Measurements from ENCODE around the gene TMCC3.
"Not testable (repeated sequence)": the region's sequence is repeated elsewhere in the genome, so short reads cannot be mapped to it uniquely, and the experiment has no call there.

TMCC3 gene

DNA sequence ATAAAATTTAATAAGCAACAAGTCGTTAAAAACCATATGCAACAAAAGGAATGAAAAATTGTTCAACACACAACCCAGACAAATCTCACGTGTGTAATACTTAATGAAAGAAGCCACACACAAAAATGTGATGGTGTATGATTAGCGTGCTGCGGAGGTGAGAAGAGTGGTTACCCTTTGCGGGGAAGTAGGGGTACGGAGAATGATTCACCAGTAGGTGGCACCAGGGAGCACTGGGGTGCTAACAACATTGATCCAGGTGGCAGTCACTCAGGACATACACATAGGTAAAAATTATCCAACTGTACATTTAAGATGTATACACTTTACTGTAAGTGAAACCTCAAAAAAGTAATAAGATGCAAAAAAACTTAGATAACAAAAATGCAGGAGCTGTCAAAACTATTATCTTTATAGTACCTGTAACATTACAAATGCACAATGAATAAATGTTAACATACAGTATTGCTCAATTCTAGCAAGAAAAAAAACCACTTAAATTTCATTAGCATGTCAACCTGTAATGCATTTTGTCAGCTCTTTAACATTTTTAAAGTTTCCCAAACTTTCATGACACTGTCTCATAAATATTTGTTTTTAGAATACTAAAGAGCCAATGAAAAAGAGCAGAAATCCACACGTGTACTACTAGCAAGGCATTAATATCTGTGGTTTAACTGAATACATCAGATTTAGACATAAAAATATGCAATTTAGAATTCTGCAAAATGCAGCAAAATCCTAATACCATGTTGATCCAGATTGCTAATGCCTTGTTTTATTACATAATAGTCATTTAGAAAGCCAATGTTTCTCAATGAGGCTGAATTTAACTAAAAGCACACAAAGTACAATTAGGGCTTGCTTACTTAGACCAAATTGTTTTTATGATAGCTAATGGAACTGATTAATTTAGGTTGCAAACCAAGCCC lies 46.7 kb downstream of the TMCC3 start:
- no peak for DNase-seq (ENCODE audit: low read depth, low spot score)

GRCh38 chr12:94602024-94602423 lies 48.3 kb downstream of the TMCC3 start:
- no peak for DNase-seq (ENCODE audit: low read depth, low spot score)

- DNase-seq (ENCODE audit: low read depth, low spot score): not testable (repeated sequence)
These were observed 49.0 kb downstream of the TMCC3 start for GRCh38 chr12:94601307-94601706.

DNA sequence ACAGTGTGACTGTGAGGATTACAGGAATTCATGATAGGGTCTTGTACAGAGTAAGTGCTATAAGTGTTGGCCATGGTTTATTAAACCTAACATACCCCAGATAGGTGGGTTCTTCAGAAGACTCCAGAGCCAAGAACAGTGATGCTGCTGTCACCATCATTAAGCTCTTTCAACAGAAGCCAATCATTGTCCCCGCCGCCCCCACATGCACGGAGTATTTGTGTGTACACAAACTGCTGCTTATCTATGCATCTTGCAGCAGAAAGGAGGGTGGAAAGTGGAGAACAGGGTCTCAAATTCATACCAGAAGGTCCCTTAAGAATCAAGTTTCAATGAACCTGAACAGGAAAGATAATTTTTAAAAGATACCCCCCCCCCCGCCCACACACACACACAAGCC lies 51.2 kb downstream of the TMCC3 start:
- DNase-seq (ENCODE audit: low read depth, low spot score): no peak

- DNase-seq (ENCODE audit: low read depth, low spot score): no peak
These were observed 53.1 kb downstream of the TMCC3 start for GRCh38 chr12:94597268-94597667.

GRCh38 chr12:94596596-94596995 lies 53.8 kb downstream of the TMCC3 start:
- no peak for DNase-seq (ENCODE audit: low read depth, low spot score)

DNA sequence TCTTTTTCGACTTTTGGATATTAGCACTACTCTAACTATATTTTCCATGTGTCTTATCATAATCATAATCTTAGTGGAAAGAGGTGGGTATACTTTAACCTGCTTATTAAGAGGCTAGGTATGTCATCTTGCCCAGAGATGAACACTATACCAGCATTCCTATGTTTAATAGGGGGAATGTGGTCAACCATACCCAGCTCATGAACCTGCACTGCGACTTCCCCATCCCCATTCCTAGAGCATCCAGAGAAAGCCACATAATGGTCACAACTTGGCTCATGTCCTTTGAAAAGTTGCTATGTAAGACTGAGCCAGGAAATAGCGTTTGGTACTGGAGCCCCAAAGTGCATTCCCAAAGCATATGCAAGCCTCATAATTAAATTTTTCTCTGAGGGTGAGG lies 55.2 kb downstream of the TMCC3 start:
- peak; percentile 58 for DNase-seq (ENCODE audit: low read depth, low spot score)

- DNase-seq (ENCODE audit: low read depth, low spot score): no peak
These were observed 55.9 kb downstream of the TMCC3 start for GRCh38 chr12:94594443-94594825.

DNA sequence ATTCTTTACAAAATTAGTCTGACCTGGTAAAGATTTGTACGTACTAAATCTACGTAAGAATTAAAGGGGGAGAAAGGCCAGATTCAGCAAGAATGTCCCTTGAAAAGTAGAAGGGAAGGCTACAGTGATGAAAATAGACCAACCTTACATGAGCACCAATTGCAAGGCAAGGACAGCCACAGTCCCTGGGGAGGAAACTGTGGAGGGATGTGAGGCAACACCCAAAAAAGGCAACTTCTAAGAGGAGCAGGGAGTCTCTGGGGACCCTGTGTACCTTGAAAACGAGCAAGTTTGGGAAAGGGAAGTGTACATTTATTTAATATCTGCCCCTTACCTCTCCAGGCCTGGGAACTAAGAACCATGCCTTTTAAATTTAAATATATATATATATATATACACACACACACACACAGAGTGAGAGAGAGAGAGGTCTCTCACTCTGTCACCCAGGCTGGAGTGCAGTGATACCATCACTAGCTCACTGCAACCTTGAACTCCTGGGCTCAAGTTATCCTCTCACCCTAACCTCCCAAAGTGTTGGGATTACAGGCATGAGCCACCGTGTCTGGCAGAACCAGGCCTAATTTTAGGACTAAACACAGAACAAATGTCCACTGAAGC lies 56.4 kb downstream of the TMCC3 start:
- no peak for DNase-seq (ENCODE audit: low read depth, low spot score)

GRCh38 chr12:94592723-94593122 lies 57.6 kb downstream of the TMCC3 start:
- not testable (repeated sequence) for DNase-seq (ENCODE audit: low read depth, low spot score)

GRCh38 chr12:94592080-94592479 lies 58.3 kb downstream of the TMCC3 start:
- no peak for DNase-seq (ENCODE audit: low read depth, low spot score)

GRCh38 chr12:94590428-94590827 lies 59.9 kb downstream of the TMCC3 start:
- no peak for DNase-seq (ENCODE audit: low read depth, low spot score)

- DNase-seq (ENCODE audit: low read depth, low spot score): no peak
These were observed 60.8 kb downstream of the TMCC3 start for GRCh38 chr12:94589591-94590001.

- DNase-seq (ENCODE audit: low read depth, low spot score): no peak
These were observed 62.0 kb downstream of the TMCC3 start for GRCh38 chr12:94588346-94588745.

DNA sequence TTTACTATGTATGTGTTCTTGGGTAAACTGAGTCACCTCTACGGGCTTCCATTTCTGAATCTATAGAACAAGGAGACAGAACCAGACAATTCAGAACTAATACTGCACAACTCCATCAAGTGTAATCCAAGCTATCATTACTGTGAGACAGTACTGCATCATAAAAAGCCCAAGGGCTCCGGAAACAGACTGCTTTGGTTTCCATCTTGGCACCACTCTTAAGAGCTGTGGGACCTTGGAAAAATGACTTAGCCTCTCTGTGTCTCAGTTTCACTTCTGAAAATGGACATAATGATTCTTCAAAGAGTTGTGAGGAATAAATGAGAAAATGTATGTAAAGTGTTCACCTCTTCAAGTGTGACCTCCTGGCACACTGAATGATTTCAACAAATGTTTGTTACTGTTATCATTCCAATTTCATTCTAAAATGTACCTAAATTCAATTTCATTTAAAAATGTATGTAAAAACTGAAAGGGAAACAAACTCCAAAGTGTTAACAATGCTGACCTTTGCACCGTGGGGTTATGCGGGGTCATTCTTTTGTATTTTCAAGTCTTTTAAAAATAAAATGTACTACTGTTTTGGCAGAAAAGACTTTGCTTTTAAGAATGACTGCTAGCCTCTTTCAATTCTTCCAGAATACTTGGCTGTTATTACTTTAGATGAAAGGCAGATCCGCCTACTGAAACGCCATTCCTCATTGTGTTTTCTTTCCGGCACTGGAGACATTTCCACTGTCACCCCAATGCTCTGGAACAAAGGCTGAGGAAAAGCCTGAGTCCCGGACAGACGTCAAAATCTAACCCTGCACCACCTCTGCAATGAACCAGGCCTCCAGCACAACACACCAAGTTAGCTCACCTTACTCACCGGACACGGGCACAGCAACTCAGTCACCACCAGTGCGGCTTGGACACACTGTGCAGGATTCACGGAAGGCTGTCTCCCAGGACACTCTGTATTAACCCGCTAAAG lies 62.8 kb downstream of the TMCC3 start:
- no peak for DNase-seq (ENCODE audit: low read depth, low spot score)

- no peak for DNase-seq (ENCODE audit: low read depth, low spot score)
These were observed 63.6 kb downstream of the TMCC3 start for GRCh38 chr12:94586589-94587259.

DNA sequence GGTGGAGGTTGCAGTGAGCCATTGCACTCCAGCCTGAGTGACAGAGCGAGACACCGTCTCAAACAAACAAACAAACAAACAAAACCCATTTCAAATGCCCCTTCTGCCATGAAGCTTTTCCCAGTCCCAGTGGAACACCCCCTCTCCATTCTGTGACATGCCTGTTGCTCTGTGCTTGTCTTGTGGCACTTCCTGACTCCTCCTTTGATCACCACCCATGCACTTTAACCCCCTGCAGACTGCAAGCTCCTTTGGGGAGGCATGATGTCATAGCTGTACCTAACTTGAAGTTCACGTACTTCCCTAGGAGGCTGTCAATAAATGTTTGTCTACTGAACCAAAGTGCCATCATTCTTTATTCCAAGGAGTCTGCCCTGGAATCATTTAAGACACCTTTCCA lies 64.7 kb downstream of the TMCC3 start:
- DNase-seq (ENCODE audit: low read depth, low spot score): no peak

DNA sequence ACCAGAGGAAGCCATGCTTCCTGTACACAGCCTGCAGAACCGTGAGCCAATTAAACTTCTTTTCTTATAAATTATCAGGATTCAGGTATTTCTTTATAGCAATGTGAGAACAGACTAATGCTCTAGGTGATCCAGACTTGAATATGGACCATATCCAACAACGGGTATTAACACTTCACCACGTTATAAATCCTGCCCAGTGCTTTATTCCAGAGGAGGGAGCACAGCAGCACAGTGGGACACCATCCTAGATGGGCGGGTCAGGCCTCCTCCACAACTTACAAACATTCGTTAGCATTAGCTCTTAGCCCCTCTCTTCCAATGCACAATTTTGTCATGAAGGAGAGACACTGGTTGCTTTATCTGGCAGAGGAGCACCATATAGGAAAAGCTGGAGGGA lies 66.0 kb downstream of the TMCC3 start:
- no peak for DNase-seq (ENCODE audit: low read depth, low spot score)

GRCh38 chr12:94582591-94582990 lies 67.8 kb downstream of the TMCC3 start:
- no peak for DNase-seq (ENCODE audit: low read depth, low spot score)

DNA sequence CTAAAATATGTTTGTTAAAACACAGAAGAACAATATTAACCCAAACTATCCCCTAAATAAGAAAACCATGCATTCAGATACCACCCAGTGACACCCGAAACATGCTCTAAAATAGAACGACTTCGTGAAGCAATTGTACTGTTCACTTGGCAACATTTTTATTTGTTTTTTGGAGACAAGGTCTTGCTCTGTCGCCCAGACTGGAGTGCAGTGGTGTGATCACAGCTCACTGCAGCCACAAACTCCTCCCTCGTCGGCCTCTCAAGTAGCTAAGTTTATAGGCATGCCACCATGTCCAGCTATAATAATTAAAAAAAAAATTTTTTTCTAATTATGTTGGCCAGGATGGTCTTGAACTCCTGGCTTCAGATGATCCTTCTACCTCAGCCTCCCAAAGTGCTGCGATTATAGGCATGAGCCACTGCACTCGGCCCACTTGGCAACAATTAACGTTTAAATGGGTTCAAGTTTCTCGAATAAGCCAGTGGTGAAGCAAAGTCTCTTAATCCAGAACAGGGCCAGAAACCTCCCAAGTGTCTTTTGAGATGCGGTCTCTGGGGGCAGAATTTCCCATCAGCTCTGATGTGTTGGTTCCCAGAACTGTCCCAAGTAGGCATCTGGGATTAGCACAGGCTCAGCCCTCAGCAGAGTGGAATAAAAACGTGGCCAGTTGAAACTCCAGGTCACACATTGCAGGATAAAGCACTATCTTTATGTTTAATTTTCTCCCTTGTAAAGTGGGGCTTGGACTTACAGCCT lies 74.5 kb downstream of the TMCC3 start:
- no peak for DNase-seq (ENCODE audit: low read depth, low spot score)

- DNase-seq (ENCODE audit: low read depth, low spot score): no peak
These were observed 75.3 kb downstream of the TMCC3 start for GRCh38 chr12:94575024-94575423.

Data from astrocyte of the hippocampus (primary cell).